ENCODE measurements around the gene PANK4. TPM values are rescaled to one million over a fixed set of nuclear protein-coding genes. Genes with fewer than 3 reads are reported as not detected.

Gene PANK4
- total and polyA plus RNA-seq, 9 of the 15 experiments (the other 6 are each of a cell fraction or from before 2014, with no cell fraction given), result 0.93 to 55.6 (median 31.5) TPM

DNA sequence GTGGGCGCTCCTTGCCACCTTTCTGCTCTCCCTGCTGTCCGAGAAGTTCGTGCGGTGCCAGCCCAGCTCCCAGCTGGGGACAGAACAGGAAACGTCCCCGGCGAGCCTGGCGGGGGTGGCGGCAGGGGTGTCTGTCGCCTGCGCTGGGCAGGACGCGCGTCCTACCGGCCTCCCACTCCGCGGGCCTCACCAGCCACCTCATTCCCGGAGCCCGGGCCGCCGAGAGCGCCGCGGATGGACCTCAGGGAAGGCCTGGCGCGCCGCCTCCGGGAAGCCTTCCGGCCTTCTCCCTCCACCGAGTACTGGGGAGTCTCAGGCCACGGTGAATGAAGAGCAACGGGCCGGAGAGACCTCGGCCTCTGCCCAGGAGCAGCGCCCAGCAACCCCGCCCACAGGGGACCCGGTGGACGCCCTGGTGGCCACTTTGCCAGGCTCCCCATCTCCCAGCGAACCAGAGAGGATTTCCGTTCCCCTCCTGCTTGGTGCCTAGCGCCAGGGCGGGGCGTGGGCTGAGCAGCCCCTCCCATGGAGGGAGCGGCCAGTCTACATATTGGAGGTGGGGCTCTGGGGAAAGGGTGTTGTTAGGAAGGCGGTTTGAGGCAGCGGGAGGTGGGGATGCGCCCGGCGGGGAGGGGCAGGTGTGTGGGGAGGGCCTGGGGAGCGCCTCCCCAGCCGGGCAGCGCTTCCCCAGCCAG, 20.3 kb upstream of the PANK4 start (continued):
- TF ChIP-seq, protein P1, sequence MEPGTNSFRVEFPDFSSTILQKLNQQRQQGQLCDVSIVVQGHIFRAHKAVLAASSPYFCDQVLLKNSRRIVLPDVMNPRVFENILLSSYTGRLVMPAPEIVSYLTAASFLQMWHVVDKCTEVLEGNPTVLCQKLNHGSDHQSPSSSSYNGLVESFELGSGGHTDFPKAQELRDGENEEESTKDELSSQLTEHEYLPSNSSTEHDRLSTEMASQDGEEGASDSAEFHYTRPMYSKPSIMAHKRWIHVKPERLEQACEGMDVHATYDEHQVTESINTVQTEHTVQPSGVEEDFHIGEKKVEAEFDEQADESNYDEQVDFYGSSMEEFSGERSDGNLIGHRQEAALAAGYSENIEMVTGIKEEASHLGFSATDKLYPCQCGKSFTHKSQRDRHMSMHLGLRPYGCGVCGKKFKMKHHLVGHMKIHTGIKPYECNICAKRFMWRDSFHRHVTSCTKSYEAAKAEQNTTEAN (CRISPR knock-in tag; IDR thresholded peaks at IDR 0.05), result 0 out of 2 replicates have a peak, but pooled peaks have one; percentile 53
- TF ChIP-seq KAT2B (IDR thresholded peaks at IDR 0.05; ENCODE audit: low read depth, low read length), result no peak
- TF ChIP-seq CC2D1A (IDR thresholded peaks at IDR 0.05), result no peak
- no peak for TF ChIP-seq MCM5 (IDR thresholded peaks at IDR 0.05; ENCODE audit: low read depth)
- TF ChIP-seq ILF3 (IDR thresholded peaks at IDR 0.05; ENCODE audit: borderline replicate concordance), result no peak; the same call in 1 of the 2 replicates
- no peak for TF ChIP-seq KLF10 (CRISPR knock-in tag; IDR thresholded peaks at IDR 0.05)
- 0 out of 4 replicates have a peak, but pooled peaks of 1 of the 2 experiments have one; percentile 6 for TF ChIP-seq TRIM24 (IDR thresholded peaks at IDR 0.05)
- TF ChIP-seq ZNF75A (CRISPR knock-in tag; IDR thresholded peaks at IDR 0.05), result no peak
- no peak for TF ChIP-seq SIN3B (IDR thresholded peaks at IDR 0.05; ENCODE audit: low read depth)
- TF ChIP-seq, protein P2, sequence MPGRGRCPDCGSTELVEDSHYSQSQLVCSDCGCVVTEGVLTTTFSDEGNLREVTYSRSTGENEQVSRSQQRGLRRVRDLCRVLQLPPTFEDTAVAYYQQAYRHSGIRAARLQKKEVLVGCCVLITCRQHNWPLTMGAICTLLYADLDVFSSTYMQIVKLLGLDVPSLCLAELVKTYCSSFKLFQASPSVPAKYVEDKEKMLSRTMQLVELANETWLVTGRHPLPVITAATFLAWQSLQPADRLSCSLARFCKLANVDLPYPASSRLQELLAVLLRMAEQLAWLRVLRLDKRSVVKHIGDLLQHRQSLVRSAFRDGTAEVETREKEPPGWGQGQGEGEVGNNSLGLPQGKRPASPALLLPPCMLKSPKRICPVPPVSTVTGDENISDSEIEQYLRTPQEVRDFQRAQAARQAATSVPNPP (IDR thresholded peaks at IDR 0.05; ENCODE audit: borderline replicate concordance, insufficient read depth, insufficient read length), result no peak
- TF ChIP-seq, protein P3, sequence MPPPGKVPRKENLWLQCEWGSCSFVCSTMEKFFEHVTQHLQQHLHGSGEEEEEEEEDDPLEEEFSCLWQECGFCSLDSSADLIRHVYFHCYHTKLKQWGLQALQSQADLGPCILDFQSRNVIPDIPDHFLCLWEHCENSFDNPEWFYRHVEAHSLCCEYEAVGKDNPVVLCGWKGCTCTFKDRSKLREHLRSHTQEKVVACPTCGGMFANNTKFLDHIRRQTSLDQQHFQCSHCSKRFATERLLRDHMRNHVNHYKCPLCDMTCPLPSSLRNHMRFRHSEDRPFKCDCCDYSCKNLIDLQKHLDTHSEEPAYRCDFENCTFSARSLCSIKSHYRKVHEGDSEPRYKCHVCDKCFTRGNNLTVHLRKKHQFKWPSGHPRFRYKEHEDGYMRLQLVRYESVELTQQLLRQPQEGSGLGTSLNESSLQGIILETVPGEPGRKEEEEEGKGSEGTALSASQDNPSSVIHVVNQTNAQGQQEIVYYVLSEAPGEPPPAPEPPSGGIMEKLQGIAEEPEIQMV (tag; conservative IDR thresholded peaks at IDR 0.05; ENCODE audit: low read depth), result no peak
- no peak for TF ChIP-seq ZNF316 (IDR thresholded peaks at IDR 0.05)
- peak; percentile 78 for TF ChIP-seq ETV1 (tag; conservative IDR thresholded peaks at IDR 0.05; ENCODE audit: low read depth)
- TF ChIP-seq MTF1 (CRISPR knock-in tag; IDR thresholded peaks at IDR 0.05; ENCODE audit: borderline replicate concordance), result no peak
- TF ChIP-seq BRF1 (IDR thresholded peaks at IDR 0.05; ENCODE audit: borderline replicate concordance, extremely low read depth, insufficient read length), result no peak
- peak; percentile 74 for TF ChIP-seq ZFX (CRISPR knock-in tag; IDR thresholded peaks at IDR 0.05)
- TF ChIP-seq, protein P4, sequence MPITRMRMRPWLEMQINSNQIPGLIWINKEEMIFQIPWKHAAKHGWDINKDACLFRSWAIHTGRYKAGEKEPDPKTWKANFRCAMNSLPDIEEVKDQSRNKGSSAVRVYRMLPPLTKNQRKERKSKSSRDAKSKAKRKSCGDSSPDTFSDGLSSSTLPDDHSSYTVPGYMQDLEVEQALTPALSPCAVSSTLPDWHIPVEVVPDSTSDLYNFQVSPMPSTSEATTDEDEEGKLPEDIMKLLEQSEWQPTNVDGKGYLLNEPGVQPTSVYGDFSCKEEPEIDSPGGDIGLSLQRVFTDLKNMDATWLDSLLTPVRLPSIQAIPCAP (CRISPR knock-in tag; IDR thresholded peaks at IDR 0.05; ENCODE audit: borderline replicate concordance), result no peak
- TF ChIP-seq SAFB (IDR thresholded peaks at IDR 0.05; ENCODE audit: borderline replicate concordance, low read depth, low read length), result no peak
- TF ChIP-seq, protein P5, sequence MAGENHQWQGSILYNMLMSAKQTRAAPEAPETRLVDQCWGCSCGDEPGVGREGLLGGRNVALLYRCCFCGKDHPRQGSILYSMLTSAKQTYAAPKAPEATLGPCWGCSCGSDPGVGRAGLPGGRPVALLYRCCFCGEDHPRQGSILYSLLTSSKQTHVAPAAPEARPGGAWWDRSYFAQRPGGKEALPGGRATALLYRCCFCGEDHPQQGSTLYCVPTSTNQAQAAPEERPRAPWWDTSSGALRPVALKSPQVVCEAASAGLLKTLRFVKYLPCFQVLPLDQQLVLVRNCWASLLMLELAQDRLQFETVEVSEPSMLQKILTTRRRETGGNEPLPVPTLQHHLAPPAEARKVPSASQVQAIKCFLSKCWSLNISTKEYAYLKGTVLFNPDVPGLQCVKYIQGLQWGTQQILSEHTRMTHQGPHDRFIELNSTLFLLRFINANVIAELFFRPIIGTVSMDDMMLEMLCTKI (IDR thresholded peaks at IDR 0.05; ENCODE audit: partially characterized antibody), result no peak
- TF ChIP-seq ZNF778 (CRISPR knock-in tag; IDR thresholded peaks at IDR 0.05), result no peak
- TF ChIP-seq FOS (IDR thresholded peaks at IDR 0.05; ENCODE audit: extremely low read depth, insufficient read length), result no peak
